OCI-LY7 (cell line): ENCODE data around the gene KLHL22.

Experiments
- CTCF ChIP-seq: fragments of 200-600 bp; sonication (generic); conservative IDR thresholded peaks from 2 replicates; pipeline ENCODE4 v1.5.1; 2014; ENCODE audit warnings: mild to moderate bottlenecking, antibody characterized with exemption, low read length, moderate library complexity, mixed read lengths
- EZH2phosphoT487 ChIP-seq: fragments of 200-600 bp; sonication (generic); IDR thresholded peaks from 2 replicates; pipeline ENCODE4 v1.6.1; 2018; ENCODE audit warnings: low read depth, borderline replicate concordance, mild to moderate bottlenecking, mixed run types, antibody characterized with exemption, low read length, moderate library complexity, mixed read lengths

- TF ChIP-seq CTCF: no peak
- TF ChIP-seq EZH2phosphoT487: no peak
Measured at GRCh38 chr22:20525048-20525447, 29.5 kb upstream of the KLHL22 start.
